Mesothelial cell of epicardium (in vitro differentiated cells): ENCODE measurements around the gene GTF2F1. TPM values are rescaled to one million over a fixed set of nuclear protein-coding genes. Genes with fewer than 3 reads are reported as not detected.

Experiments used
- DNase-seq, 2 experiments: peaks; one replicate each; pipeline ENCODE4 v3.0.0; 2021; ENCODE audit warnings: low spot score in 2 of 2; ENCODE audit not compliant: unreplicated experiment in 2 of 2
- H3K27ac Mint-ChIP-seq: 2 replicates; pipeline ENCODE4 v1.8.0; 2021; ENCODE audit warnings: mixed read lengths
- H3K27me3 Mint-ChIP-seq: 2 replicates; pipeline ENCODE4 v1.8.0; 2021; ENCODE audit warnings: low read depth, mixed read lengths
- H3K36me3 Mint-ChIP-seq: 2 replicates; pipeline ENCODE4 v1.8.0; 2021; ENCODE audit warnings: mixed read lengths
- H3K4me1 Mint-ChIP-seq: 2 replicates; pipeline ENCODE4 v1.8.0; 2021; ENCODE audit warnings: mixed read lengths
- H3K4me3 Mint-ChIP-seq: 2 replicates; pipeline ENCODE4 v1.8.0; 2021; ENCODE audit warnings: mild to moderate bottlenecking, moderate library complexity, mixed read lengths
- H3K9me3 Mint-ChIP-seq: 2 replicates; pipeline ENCODE4 v1.8.0; 2021; ENCODE audit warnings: mixed read lengths
- CTCF ChIP-seq: fragments of 200-600 bp; sonication (generic); IDR thresholded peaks from one replicate; pipeline ENCODE4 v1.5.0; 2021; ENCODE audit warnings: antibody characterized with exemption; ENCODE audit not compliant: unreplicated experiment
- microRNA-seq: library from miRNA; unstranded; fragments of <30 nt; microRNA quantifications from one replicate; pipeline ENCODE4 v1.2.0, GENCODE V29; 2021; ENCODE audit warnings: inconsistent platforms, mixed read lengths
- total RNA-seq: library from RNA; stranded (reverse); gene quantifications from 3 replicates; pipeline ENCODE4 v1.2.1, GENCODE V29; 2021

The GTF2F1 gene
- total RNA-seq, 1 donor from 2014 or later = 73.8 TPM

- no peaks in the 10 kb centered on the region for H3K27me3 Mint-ChIP-seq
- H3K27ac Mint-ChIP-seq = no peak overlapping the region
- no peaks in the 10 kb centered on the region for H3K4me1 Mint-ChIP-seq
- no peak for TF ChIP-seq CTCF
- H3K36me3 Mint-ChIP-seq = no peaks in the 10 kb centered on the region
- H3K9me3 Mint-ChIP-seq = no peaks in the 10 kb centered on the region
- H3K4me3 Mint-ChIP-seq = no peak overlapping the region
- DNase-seq = no peak
Observed at GRCh38 chr19:6334490-6335285, 58.3 kb downstream of the GTF2F1 start.

GRCh38 chr19:6333439-6333838 is 59.5 kb downstream of the GTF2F1 start, which contains the start of gene ACER1:
Gene ACER1, minus strand, starts transcription at chr19:6333612. Its CDS starts 61 bp downstream, at chr19:6333551.
- H3K36me3 Mint-ChIP-seq = no peaks in the 10 kb centered on the region
- H3K4me1 Mint-ChIP-seq = no peaks in the 10 kb centered on the region
- H3K9me3 Mint-ChIP-seq = no peaks in the 10 kb centered on the region
- H3K27ac Mint-ChIP-seq = no peak within 1 kb of the TSS
- H3K27me3 Mint-ChIP-seq = no peaks in the 10 kb centered on the region
- DNase-seq = no peak
- no peak for TF ChIP-seq CTCF
- no peak within 1 kb of the TSS for H3K4me3 Mint-ChIP-seq

Small RNAs within 50 kb of the gene (microRNA-seq; reads per million reads assigned to microRNA genes)
- gene MIR3940 (22.6 reads per million, percentile 45 among the genes with 10 or more reads in this experiment), gene MIR6790 (not detected), gene MIR6885 (not detected)

Other genes with a start within 250 kb of the GTF2F1 start
- gene MLLT1, start 113.2 kb downstream of the GTF2F1 start, total RNA-seq = 90.5 to 99.8 TPM (median 93.1 TPM) in 3 replicates
- gene ACER1, start 59.6 kb downstream of the GTF2F1 start, total RNA-seq = 0.16 TPM in 1 of 3 replicates, not detected in the others
- gene CLPP, start 31.6 kb downstream of the GTF2F1 start, total RNA-seq = 55.1 to 64.8 TPM (median 58.2 TPM) in 3 replicates
- gene ALKBH7, start 20.4 kb downstream of the GTF2F1 start, total RNA-seq = 83.7 to 92.9 TPM (median 87.7 TPM) in 3 replicates
- gene PSPN, start 17.2 kb downstream of the GTF2F1 start, total RNA-seq = 3.5 to 3.8 TPM (median 3.6 TPM) in 3 replicates
- gene KHSRP, start 31.6 kb upstream of the GTF2F1 start, total RNA-seq = 375 to 384 TPM (median 380 TPM) in 3 replicates
- gene SLC25A41, start 40.6 kb upstream of the GTF2F1 start, total RNA-seq = 1.2 to 1.8 TPM (median 1.6 TPM) in 3 replicates
- gene SLC25A23, start 66.6 kb upstream of the GTF2F1 start, total RNA-seq = 60.8 to 67.5 TPM (median 65.5 TPM) in 3 replicates
- 18.9 to 21.9 TPM (median 20.6 TPM) in 3 replicates for gene CRB3, start 71.1 kb upstream of the GTF2F1 start, total RNA-seq
- gene DENND1C, start 88.6 kb upstream of the GTF2F1 start, total RNA-seq = 0.42 to 0.75 TPM (median 0.63 TPM) in 3 replicates
- gene TUBB4A, start 109.1 kb upstream of the GTF2F1 start, total RNA-seq = 10.5 to 13.5 TPM (median 13.0 TPM) in 3 replicates
- gene TNFSF9, start 137.9 kb upstream of the GTF2F1 start, total RNA-seq = 0.76 to 1.5 TPM (median 1.1 TPM) in 3 replicates
- not detected in 3 replicates for gene CD70, start 198.0 kb upstream of the GTF2F1 start, total RNA-seq